Testis (tissue), 3 donors: ENCODE data around the gene MAN2B1. TPM values are rescaled to one million over a fixed set of nuclear protein-coding genes. Genes with fewer than 3 reads are reported as not detected.
A peak's percentile ranks its signal among the peaks of the same experiment; 100 is the strongest.

ENCODE experiments used
- DNase-seq: peaks from one replicate; pipeline ENCODE4 v3.0.0-alpha.2; 2019
- H3K27ac ChIP-seq, 2 donors: fragments of 200-600 bp; sonication (generic); one replicate each; pipeline ENCODE4 v1.5.1; 2019
- H3K27me3 ChIP-seq: fragments of 200-600 bp; sonication (generic); one replicate; pipeline ENCODE4 v1.5.1; 2019
- H3K36me3 ChIP-seq: fragments of 200-600 bp; sonication (generic); one replicate; pipeline ENCODE4 v1.5.1; 2017; ENCODE audit warnings: low read depth; ENCODE audit errors: missing control alignments
- H3K4me1 ChIP-seq: fragments of 200-600 bp; sonication (generic); one replicate; pipeline ENCODE4 v1.5.1; 2019
- H3K4me3 ChIP-seq, 2 donors: fragments of 200-600 bp; sonication (generic); one replicate each; pipeline ENCODE4 v1.5.1; 2017 to 2019
- H3K9me3 ChIP-seq: fragments of 200-600 bp; sonication (generic); one replicate; pipeline ENCODE4 v1.5.1; 2017
- CTCF ChIP-seq, 3 experiments: fragments of 450-650 bp in 2 of 3; fragments of 200-600 bp in 1 of 3; sonication (generic) in 1 of 3; IDR thresholded peaks; one replicate each; pipeline ENCODE4 v1.5.1; 2016 to 2019; ENCODE audit warnings: antibody characterized with exemption in 3 of 3, mild to moderate bottlenecking in 2 of 3, moderate library complexity in 1 of 3
- POLR2A ChIP-seq: fragments of 450-650 bp; IDR thresholded peaks from one replicate; pipeline ENCODE4 v1.6.1; 2017; ENCODE audit warnings: antibody characterized with exemption, mild to moderate bottlenecking, moderate library complexity
- WGBS, 2 donors: methylation state at CpG; one replicate each; pipeline ENCODE4 v1.1.5; 2018; 5-methylcytosine and 5-hydroxymethylcytosine counted together
- intact Hi-C: fragments of 100-400 bp; cut with DNase I; formaldehyde crosslinking; loops from one replicate; pipeline ENCODE4 v1.15.1; 2023; ENCODE audit warnings: low total_unique reads
- polyA plus RNA-seq: library from polyadenylated mRNA; stranded (reverse); fragments of 350-450 nt; fragmentation: Illumina TruSeq; extraction: RNeasy Lipid Tissue Mini Kit (QIAGEN cat#74804); gene quantifications from one replicate; pipeline ENCODE4 v1.2.3, GENCODE V29; 2014; ENCODE audit warnings: low read depth, low replicate concordance; ENCODE audit not compliant: insufficient read depth
- total RNA-seq, 2 donors: library from RNA; depleted of rRNA; stranded (reverse); fragments of >200 nt; gene quantifications; one replicate each; pipeline ENCODE4 v1.2.3, GENCODE V29; 2016

MAN2B1 gene
- total and polyA plus RNA-seq, 3 donors from 2014 or later = 29.7 to 45.7 (median 30.6) TPM

DNA sequence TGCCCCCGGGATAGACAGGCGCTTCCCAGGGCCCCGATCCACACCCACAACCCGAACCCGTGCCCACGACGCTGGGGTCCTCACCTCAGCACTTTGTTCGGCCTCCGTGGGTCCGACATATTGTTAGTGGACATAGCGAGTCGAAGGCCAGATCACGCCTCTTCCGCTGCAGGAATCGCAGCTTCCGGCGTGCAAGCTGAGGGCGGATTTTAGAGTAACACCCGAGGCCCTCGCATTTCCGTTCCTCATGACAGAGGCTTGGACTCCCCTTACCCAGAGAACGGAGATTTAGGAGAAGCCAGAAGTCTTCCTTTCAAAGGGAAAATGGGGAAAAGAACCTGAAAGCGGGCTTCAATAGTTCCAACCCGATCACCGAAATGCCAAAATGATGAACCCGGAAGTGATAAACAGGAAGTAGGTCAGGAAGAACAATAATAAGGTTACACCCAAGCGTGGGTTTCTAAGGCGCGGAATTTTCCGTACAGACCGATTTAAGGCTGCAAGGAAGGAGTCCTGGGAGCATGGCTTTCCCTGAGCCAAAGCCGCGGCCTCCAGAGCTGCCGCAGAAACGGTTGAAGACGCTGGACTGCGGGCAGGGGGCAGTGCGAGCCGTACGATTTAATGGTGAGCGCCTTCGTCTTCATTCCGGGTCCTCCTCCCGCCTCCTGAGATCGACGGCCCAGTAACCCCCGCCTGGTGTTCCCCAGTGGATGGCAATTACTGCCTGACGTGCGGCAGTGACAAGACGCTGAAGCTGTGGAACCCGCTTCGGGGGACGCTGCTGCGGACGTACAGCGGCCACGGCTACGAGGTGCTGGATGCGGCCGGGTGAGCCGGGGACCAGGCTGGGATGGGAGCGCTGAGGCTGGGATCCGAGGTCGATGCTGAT is 3.0 kb upstream of the MAN2B1 start:
- peak overlapping the region; percentile 87 to 91 for H3K4me3 ChIP-seq
- DNase-seq = peak; percentile 89
- H3K9me3 ChIP-seq = no peaks in the 10 kb centered on the region
- intact Hi-C loops = no loop called here
- H3K4me1 ChIP-seq = peaks cover 32% of the 10 kb centered on the region
- WGBS, 2 donors = 0 to 1% methylated on average over 28 to 63 of the region's 64 CpGs
- no peaks in the 10 kb centered on the region for H3K27me3 ChIP-seq
- TF ChIP-seq CTCF (IDR thresholded peaks at IDR 0.05) (peak in 1 of 3 experiments; percentile 2), POLR2A (no peak)
- H3K36me3 ChIP-seq = no peaks in the 10 kb centered on the region
- peak overlapping the region; percentile 93 for H3K27ac ChIP-seq

DNA sequence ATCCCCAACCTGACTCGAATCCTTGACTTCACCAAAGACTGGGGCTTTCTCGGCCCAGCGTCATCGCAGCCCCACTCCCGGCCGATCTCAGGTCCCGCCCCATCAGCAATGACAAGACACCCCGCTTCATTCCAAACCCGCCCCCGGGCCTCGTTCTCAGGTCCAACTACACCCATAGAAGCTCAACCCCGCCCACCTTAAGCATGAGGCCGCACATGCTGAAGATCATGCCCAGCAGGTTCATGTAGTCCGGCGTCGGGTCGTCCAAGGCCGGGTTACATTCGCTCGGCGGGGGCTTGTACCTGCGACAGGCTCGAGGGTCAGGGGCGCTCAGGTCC is 2.4 kb upstream of the MAN2B1 start:
- H3K36me3 ChIP-seq = no peaks in the 10 kb centered on the region
- peaks cover 32% of the 10 kb centered on the region for H3K4me1 ChIP-seq
- no peaks in the 10 kb centered on the region for H3K9me3 ChIP-seq
- H3K27ac ChIP-seq = peak overlapping the region; percentile 93
- intact Hi-C loops = no loop called here
- 0% methylated on average over 6 to 24 of the region's 24 CpGs for WGBS, 2 donors
- no peaks in the 10 kb centered on the region for H3K27me3 ChIP-seq
- peak; percentile 80 for DNase-seq
- TF ChIP-seq POLR2A = no peak
- no peak for TF ChIP-seq CTCF (IDR thresholded peaks at IDR 0.05)
- H3K4me3 ChIP-seq = peak overlapping the region; percentile 87 to 91

DNA sequence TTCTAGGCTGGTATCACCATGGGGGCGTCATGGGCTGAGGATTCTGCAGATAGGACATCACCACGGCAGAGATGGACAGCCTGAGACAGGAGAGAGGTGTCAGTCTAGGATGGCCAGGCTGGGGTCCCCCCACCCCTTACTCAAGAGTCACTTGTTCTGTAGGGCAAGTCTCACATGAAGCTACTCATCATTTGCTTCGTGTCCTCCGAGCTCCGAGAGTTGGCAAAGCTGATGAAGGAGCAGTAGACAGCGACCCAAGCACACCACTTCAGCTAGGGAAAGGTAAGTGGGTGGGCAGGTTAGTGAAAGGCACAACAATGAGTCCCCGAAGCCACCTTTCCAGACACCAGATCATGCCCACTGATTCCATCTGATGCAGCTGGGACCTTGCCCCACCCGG is 1.8 kb upstream of the MAN2B1 start:
- Histone ChIP-seq H3K36me3 (no peaks in the 10 kb centered on the region), H3K27me3 (no peaks in the 10 kb centered on the region), H3K4me3 (peak overlapping the region; percentile 87 to 91), H3K27ac (peak overlapping the region; percentile 93), H3K4me1 (peaks cover 32% of the 10 kb centered on the region), H3K9me3 (no peaks in the 10 kb centered on the region)
- no peak for DNase-seq
- 36 to 64% methylated on average over 8 of the region's 8 CpGs for WGBS, 2 donors
- intact Hi-C loops = no loop called here
- no peak for TF ChIP-seq CTCF (IDR thresholded peaks at IDR 0.05)
- no peak for TF ChIP-seq POLR2A

DNA sequence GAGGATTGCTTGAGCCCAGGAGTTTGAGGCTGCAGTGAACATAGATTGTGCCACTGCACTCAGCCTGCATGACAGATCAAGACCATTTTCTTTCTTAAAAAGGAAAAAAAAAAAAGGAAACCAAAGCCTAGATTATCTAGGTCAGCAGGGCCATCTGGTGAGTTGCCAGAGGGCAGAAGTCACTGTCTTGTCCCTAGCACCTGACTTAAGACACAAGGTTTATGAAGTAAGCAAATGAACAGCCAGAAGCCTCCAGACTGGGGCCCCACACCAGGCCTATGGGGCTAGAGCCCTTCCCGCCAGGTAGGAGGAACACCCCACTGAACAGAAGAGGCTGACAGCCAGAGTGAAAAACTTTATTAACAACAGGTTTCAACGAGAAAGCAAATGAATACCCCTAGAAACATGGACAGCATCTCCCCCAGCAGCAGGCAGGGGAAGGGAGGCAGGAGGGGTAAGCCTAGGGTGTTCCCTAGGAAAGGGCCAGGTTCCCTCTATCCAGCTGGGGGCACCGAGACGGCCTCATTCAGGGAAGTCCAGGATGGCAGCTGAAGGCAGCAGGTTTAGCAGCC is 1.3 kb upstream of the MAN2B1 start:
- DNase-seq = no peak
- H3K36me3 ChIP-seq = no peaks in the 10 kb centered on the region
- H3K4me1 ChIP-seq = peaks cover 32% of the 10 kb centered on the region
- no peaks in the 10 kb centered on the region for H3K27me3 ChIP-seq
- TF ChIP-seq CTCF (IDR thresholded peaks at IDR 0.05) (no peak), POLR2A (no peak)
- intact Hi-C loops = no loop called here
- no peak overlapping the region for H3K4me3 ChIP-seq
- WGBS, 2 donors = 79 to 85% methylated on average over 2 to 4 of the region's 4 CpGs
- no peaks in the 10 kb centered on the region for H3K9me3 ChIP-seq
- H3K27ac ChIP-seq = no peak overlapping the region
